ENCODE results near the gene HGD.

- TF ChIP-seq CTCF (IDR thresholded peaks at IDR 0.05), result no peak
- no peak for TF ChIP-seq JUN (CRISPR knock-in tag; IDR thresholded peaks at IDR 0.05)
- no peak for TF ChIP-seq HMGA2 (CRISPR knock-in tag; IDR thresholded peaks at IDR 0.05)
- TF ChIP-seq, protein P1, sequence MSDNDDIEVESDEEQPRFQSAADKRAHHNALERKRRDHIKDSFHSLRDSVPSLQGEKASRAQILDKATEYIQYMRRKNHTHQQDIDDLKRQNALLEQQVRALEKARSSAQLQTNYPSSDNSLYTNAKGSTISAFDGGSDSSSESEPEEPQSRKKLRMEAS (CRISPR knock-in tag; IDR thresholded peaks at IDR 0.05), result no peak
- no peak for TF ChIP-seq E2F4 (CRISPR knock-in tag; IDR thresholded peaks at IDR 0.05; ENCODE audit: borderline replicate concordance, low read depth)
- TF ChIP-seq CBFB (CRISPR knock-in tag; IDR thresholded peaks at IDR 0.05; ENCODE audit: low read depth), result no peak
- TF ChIP-seq ESRRA (CRISPR knock-in tag; IDR thresholded peaks at IDR 0.05; ENCODE audit: borderline replicate concordance), result no peak
These were observed 29.8 kb downstream of the HGD start for GRCh38 chr3:120652281-120652680.

Measured in WTC11 (cell line).